ENCODE measurements around the gene CMTM8.
"Not testable (repeated sequence)": the region's sequence is repeated elsewhere in the genome, so short reads cannot be mapped to it uniquely, and the experiment has no call there.

The CMTM8 gene

GRCh38 chr3:32238453-32239306 lies at the start of gene CMTM8:
TSS of gene CMTM8 (plus strand) at chr3:32238680. CDS start at chr3:32238973, 293 bp downstream.
- peak; percentile 77 to 84 for DNase-seq (ENCODE audit: low read depth in 1 of 2, low spot score in 1 of 2)
- no peak for TF ChIP-seq JUND (IDR thresholded peaks at IDR 0.05; ENCODE audit: low read depth)
- in situ Hi-C loops (cut with HindIII; ENCODE audit: low pct_unique_long_range_greater_than_20kb, low sequenced_read_pairs), result no loop called here

- TF ChIP-seq JUND (IDR thresholded peaks at IDR 0.05; ENCODE audit: low read depth), result no peak
- DNase-seq (ENCODE audit: low read depth in 1 of 2, low spot score in 1 of 2), result no peak
- in situ Hi-C loops (cut with HindIII; ENCODE audit: low pct_unique_long_range_greater_than_20kb, low sequenced_read_pairs), result no loop called here
Measured at GRCh38 chr3:32189693-32190092, 48.8 kb upstream of the CMTM8 start.

GRCh38 chr3:32190556-32190955 lies 47.9 kb upstream of the CMTM8 start:
- DNase-seq (ENCODE audit: low read depth in 1 of 2, low spot score in 1 of 2); in situ Hi-C loops (cut with HindIII; ENCODE audit: low pct_unique_long_range_greater_than_20kb, low sequenced_read_pairs): not testable (repeated sequence)

GRCh38 chr3:32193101-32193500 lies 45.4 kb upstream of the CMTM8 start:
- in situ Hi-C loops (cut with HindIII; ENCODE audit: low pct_unique_long_range_greater_than_20kb, low sequenced_read_pairs), result no loop called here
- TF ChIP-seq JUND (IDR thresholded peaks at IDR 0.05; ENCODE audit: low read depth), result no peak

GRCh38 chr3:32194653-32195052 lies 43.8 kb upstream of the CMTM8 start:
- TF ChIP-seq JUND (IDR thresholded peaks at IDR 0.05; ENCODE audit: low read depth), result no peak
- DNase-seq (ENCODE audit: low read depth in 1 of 2, low spot score in 1 of 2), result no peak
- in situ Hi-C loops (cut with HindIII; ENCODE audit: low pct_unique_long_range_greater_than_20kb, low sequenced_read_pairs), result no loop called here

More at GRCh38 chr3:32193101-32193500, 45.4 kb upstream of the CMTM8 start:
- DNase-seq (ENCODE audit: low read depth in 1 of 2, low spot score in 1 of 2), result no peak

GRCh38 chr3:32195995-32196540 lies 42.4 kb upstream of the CMTM8 start:
- in situ Hi-C loops (cut with HindIII; ENCODE audit: low pct_unique_long_range_greater_than_20kb, low sequenced_read_pairs), result no loop called here
- DNase-seq (ENCODE audit: low read depth in 1 of 2, low spot score in 1 of 2), result no peak
- no peak for TF ChIP-seq JUND (IDR thresholded peaks at IDR 0.05; ENCODE audit: low read depth)

GRCh38 chr3:32197991-32198390 lies 40.5 kb upstream of the CMTM8 start:
- no peak for DNase-seq (ENCODE audit: low read depth in 1 of 2, low spot score in 1 of 2)
- TF ChIP-seq JUND (IDR thresholded peaks at IDR 0.05; ENCODE audit: low read depth), result no peak
- in situ Hi-C loops (cut with HindIII; ENCODE audit: low pct_unique_long_range_greater_than_20kb, low sequenced_read_pairs), result no loop called here

- no peak for TF ChIP-seq JUND (IDR thresholded peaks at IDR 0.05; ENCODE audit: low read depth)
- no peak for DNase-seq (ENCODE audit: low read depth in 1 of 2, low spot score in 1 of 2)
Measured at GRCh38 chr3:32198714-32199113, 39.8 kb upstream of the CMTM8 start.

GRCh38 chr3:32200490-32200889 lies 38.0 kb upstream of the CMTM8 start:
- in situ Hi-C loops (cut with HindIII; ENCODE audit: low pct_unique_long_range_greater_than_20kb, low sequenced_read_pairs), result no loop called here
- DNase-seq (ENCODE audit: low read depth in 1 of 2, low spot score in 1 of 2), result no peak
- no peak for TF ChIP-seq JUND (IDR thresholded peaks at IDR 0.05; ENCODE audit: low read depth)

More at GRCh38 chr3:32198714-32199113, 39.8 kb upstream of the CMTM8 start:
- in situ Hi-C loops (cut with HindIII; ENCODE audit: low pct_unique_long_range_greater_than_20kb, low sequenced_read_pairs), result no loop called here

- TF ChIP-seq JUND (IDR thresholded peaks at IDR 0.05; ENCODE audit: low read depth), result no peak
- in situ Hi-C loops (cut with HindIII; ENCODE audit: low pct_unique_long_range_greater_than_20kb, low sequenced_read_pairs), result no loop called here
- no peak for DNase-seq (ENCODE audit: low read depth in 1 of 2, low spot score in 1 of 2)
Measured at GRCh38 chr3:32200992-32201758, 37.3 kb upstream of the CMTM8 start.

- in situ Hi-C loops (cut with HindIII; ENCODE audit: low pct_unique_long_range_greater_than_20kb, low sequenced_read_pairs), result no loop called here
- no peak for TF ChIP-seq JUND (IDR thresholded peaks at IDR 0.05; ENCODE audit: low read depth)
- no peak for DNase-seq (ENCODE audit: low read depth in 1 of 2, low spot score in 1 of 2)
Measured at GRCh38 chr3:32202496-32202895, 36.0 kb upstream of the CMTM8 start.

- no peak for TF ChIP-seq JUND (IDR thresholded peaks at IDR 0.05; ENCODE audit: low read depth)
- in situ Hi-C loops (cut with HindIII; ENCODE audit: low pct_unique_long_range_greater_than_20kb, low sequenced_read_pairs), result no loop called here
- DNase-seq (ENCODE audit: low read depth in 1 of 2, low spot score in 1 of 2), result no peak
Measured at GRCh38 chr3:32203854-32204253, 34.6 kb upstream of the CMTM8 start.

- in situ Hi-C loops (cut with HindIII; ENCODE audit: low pct_unique_long_range_greater_than_20kb, low sequenced_read_pairs), result no loop called here
- no peak for TF ChIP-seq JUND (IDR thresholded peaks at IDR 0.05; ENCODE audit: low read depth)
- no peak for DNase-seq (ENCODE audit: low read depth in 1 of 2, low spot score in 1 of 2)
Measured at GRCh38 chr3:32208447-32208846, 30.0 kb upstream of the CMTM8 start.

Data from T47D (cell line).